Effector memory CD4-positive, alpha-beta T cell (primary cell): Measurements from ENCODE around the gene ZDHHC1.
A peak's percentile ranks its signal among the peaks of the same experiment; 100 is the strongest.

Source experiments
- DNase-seq, 3 donors: peaks; one replicate each; pipeline ENCODE4 v3.0.0-alpha.2; 2020
- H3K27ac ChIP-seq: 2 replicates; pipeline ENCODE4 v1.7.0; 2013; ENCODE audit warnings: mild to moderate bottlenecking, low read length, moderate library complexity; ENCODE audit not compliant: insufficient read depth, poor library complexity, severe bottlenecking
- H3K27me3 ChIP-seq: replicated peaks from 2 replicates; pipeline ENCODE4 v1.7.0; 2013; ENCODE audit warnings: mild to moderate bottlenecking, low read length; ENCODE audit not compliant: insufficient read depth, control insufficient read depth, poor library complexity, severe bottlenecking
- H3K36me3 ChIP-seq: 2 replicates; pipeline ENCODE4 v1.7.0; 2013; ENCODE audit warnings: mild to moderate bottlenecking, low read length, moderate library complexity; ENCODE audit not compliant: control insufficient read depth, insufficient read depth
- H3K4me1 ChIP-seq: 2 replicates; pipeline ENCODE4 v1.7.0; 2013; ENCODE audit warnings: low read length, mild to moderate bottlenecking; ENCODE audit not compliant: control insufficient read depth, insufficient read depth, poor library complexity, severe bottlenecking
- H3K4me3 ChIP-seq: 2 replicates; pipeline ENCODE4 v1.7.0; 2013; ENCODE audit warnings: low read length, low read depth, mild to moderate bottlenecking; ENCODE audit not compliant: insufficient read depth, poor library complexity, severe bottlenecking
- H3K9me3 ChIP-seq: 2 replicates; pipeline ENCODE4 v1.7.0; 2013; ENCODE audit warnings: mild to moderate bottlenecking, low read length, moderate library complexity; ENCODE audit not compliant: control insufficient read depth

The ZDHHC1 gene

DNA sequence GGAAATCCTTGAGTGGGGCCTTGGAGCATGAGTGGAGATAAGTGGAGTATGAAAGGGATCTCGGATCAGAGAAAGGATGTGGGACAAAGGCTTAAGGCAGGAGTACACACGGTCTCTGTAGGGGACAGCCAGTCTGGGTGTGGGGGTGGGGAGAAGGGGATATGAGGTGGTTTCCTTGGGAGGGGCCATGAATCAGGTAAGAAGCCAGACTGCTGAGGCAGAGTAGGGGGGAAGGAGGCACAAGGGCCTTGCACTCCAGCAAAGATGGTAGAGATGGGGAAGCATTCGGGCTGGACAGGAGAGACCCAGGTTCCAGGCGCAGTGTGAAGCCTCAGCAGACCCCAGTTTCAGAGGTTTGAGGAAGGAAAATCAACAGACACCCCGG is 16.2 kb upstream of the ZDHHC1 start:
- H3K9me3 ChIP-seq = no peaks in the 10 kb centered on the region
- peaks cover 23% of the 10 kb centered on the region for H3K27me3 ChIP-seq
- DNase-seq = no peak
- H3K4me1 ChIP-seq = peaks cover 6% of the 10 kb centered on the region
- no peak overlapping the region for H3K4me3 ChIP-seq
- H3K27ac ChIP-seq = no peak overlapping the region
- no peaks in the 10 kb centered on the region for H3K36me3 ChIP-seq

DNA sequence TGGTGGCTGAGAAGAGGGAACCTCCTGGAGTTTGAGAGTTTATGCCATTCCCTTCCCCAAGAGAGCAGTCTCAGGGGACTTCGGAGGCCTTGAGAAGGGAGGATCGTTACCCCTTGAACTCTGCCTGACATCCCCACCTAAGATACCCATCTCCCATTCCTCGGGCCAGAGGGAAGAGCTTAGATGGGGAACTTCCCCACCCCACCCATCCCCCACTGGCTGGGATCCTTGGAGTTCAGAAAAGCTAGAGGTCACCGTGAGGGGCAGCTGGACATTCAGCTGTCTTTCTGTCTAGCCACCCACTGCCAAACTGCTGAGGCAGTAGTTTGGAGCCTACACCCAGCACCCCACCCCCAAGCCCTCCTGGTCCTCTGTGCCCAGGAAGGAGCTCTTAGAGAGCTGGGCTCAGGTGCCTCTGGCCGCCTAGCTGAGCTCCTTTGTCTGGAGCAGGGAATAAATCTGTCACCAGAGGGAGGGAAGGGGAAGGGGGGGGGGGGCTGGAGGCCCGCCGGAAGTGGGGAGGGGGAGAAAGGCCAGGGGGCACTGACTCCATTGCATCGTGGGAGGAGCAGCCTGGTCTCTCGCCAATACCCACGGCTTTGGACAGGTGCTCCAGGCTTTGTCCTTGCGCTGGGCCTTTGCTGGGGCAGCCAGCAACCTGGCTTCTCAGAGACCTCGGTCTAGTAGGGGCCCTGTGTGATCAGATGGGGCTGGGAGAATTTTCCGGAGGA is 15.7 kb upstream of the ZDHHC1 start:
- peaks cover 23% of the 10 kb centered on the region for H3K27me3 ChIP-seq
- H3K36me3 ChIP-seq = no peaks in the 10 kb centered on the region
- peaks cover 6% of the 10 kb centered on the region for H3K4me1 ChIP-seq
- no peaks in the 10 kb centered on the region for H3K9me3 ChIP-seq
- no peak for DNase-seq
- no peak overlapping the region for H3K27ac ChIP-seq
- H3K4me3 ChIP-seq = no peak overlapping the region

DNA sequence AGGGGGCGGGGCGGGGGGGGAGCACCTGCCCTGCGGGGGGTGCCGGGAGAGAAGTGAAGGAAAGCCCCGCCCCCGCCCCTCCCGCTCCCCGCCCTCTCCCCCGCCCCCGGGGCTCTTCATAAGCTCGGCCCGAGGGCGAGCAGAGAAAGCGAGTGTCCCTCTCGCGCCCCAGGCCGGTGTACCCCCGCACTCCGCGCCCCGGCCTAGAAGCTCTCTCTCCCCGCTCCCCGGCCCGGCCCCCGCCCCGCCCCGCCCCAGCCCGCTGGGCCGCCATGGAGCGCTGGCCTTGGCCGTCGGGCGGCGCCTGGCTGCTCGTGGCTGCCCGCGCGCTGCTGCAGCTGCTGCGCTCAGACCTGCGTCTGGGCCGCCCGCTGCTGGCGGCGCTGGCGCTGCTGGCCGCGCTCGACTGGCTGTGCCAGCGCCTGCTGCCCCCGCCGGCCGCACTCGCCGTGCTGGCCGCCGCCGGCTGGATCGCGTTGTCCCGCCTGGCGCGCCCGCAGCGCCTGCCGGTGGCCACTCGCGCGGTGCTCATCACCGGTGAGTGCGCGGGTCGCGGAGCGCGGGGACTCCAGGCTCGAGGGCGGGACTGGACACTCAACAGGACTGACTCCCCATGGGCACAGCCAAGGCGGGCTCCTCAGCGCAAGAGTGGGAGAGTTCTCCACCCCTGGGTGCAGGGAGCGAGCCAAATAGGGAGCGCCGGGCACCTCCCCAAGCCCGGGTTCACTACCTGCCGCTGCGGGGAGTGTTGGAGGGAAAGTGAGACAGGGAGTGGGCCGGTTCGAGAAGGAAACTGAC is 14.9 kb upstream of the ZDHHC1 start, which contains the start of gene HSD11B2:
Gene HSD11B2 (plus strand): TSS at position 145 of the 798 bp plus-strand sequence. CDS start 128 bp downstream, at position 273.
- H3K4me1 ChIP-seq = peaks cover 6% of the 10 kb centered on the region
- H3K27ac ChIP-seq = no peak within 1 kb of the TSS

GRCh38 chr16:67430504-67430976 is 14.3 kb upstream of the ZDHHC1 start:
- Histone ChIP-seq H3K4me1 (peaks cover 6% of the 10 kb centered on the region), H3K27ac (no peak overlapping the region), H3K4me3 (peak overlapping the region; percentile 47), H3K27me3 (peaks cover 23% of the 10 kb centered on the region), H3K9me3 (no peaks in the 10 kb centered on the region), H3K36me3 (no peaks in the 10 kb centered on the region)
- DNase-seq = no peak

More for the DNA sequence above, 14.9 kb upstream of the ZDHHC1 start, which contains the start of gene HSD11B2:
- Histone ChIP-seq H3K9me3 (no peaks in the 10 kb centered on the region), H3K27me3 (peaks cover 23% of the 10 kb centered on the region), H3K4me3 (peak within 1 kb of the TSS; percentile 47), H3K36me3 (no peaks in the 10 kb centered on the region)
- peak in 1 of 3 donors; percentile 6 for DNase-seq

GRCh38 chr16:67429799-67430503 is 13.7 kb upstream of the ZDHHC1 start:
- H3K9me3 ChIP-seq = no peaks in the 10 kb centered on the region
- H3K4me1 ChIP-seq = peaks cover 6% of the 10 kb centered on the region
- DNase-seq = no peak
- H3K36me3 ChIP-seq = no peaks in the 10 kb centered on the region
- no peak overlapping the region for H3K27ac ChIP-seq
- peak overlapping the region; percentile 47 for H3K4me3 ChIP-seq
- peaks cover 25% of the 10 kb centered on the region for H3K27me3 ChIP-seq

- Histone ChIP-seq H3K27me3 (peaks cover 28% of the 10 kb centered on the region), H3K4me3 (no peak overlapping the region), H3K9me3 (no peaks in the 10 kb centered on the region), H3K27ac (no peak overlapping the region), H3K4me1 (peaks cover 6% of the 10 kb centered on the region), H3K36me3 (no peaks in the 10 kb centered on the region)
- no peak for DNase-seq
Observed at GRCh38 chr16:67429053-67429798, 12.9 kb upstream of the ZDHHC1 start.

GRCh38 chr16:67428146-67428731 is 12.0 kb upstream of the ZDHHC1 start:
- peaks cover 31% of the 10 kb centered on the region for H3K27me3 ChIP-seq

DNA sequence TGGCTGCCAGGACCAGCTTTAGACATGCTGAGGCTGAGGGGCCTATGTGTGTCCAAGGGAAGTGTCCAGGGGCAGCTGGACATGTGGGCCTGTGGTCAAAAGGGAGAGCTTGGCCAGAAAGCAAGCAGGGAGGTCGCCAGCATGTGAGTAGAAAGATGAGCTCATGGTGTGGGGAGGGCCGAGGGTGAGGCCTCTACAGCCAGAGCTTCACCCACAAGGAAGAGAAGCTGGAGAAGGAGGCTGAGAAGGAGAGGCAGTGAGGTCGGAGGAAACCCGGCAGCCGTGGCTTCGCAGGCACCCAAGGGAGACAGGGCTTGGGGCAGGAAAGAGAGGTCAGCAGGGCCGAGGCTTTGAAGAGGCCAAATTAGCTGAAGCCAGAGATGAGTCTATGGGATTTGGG is 10.7 kb upstream of the ZDHHC1 start:
- Histone ChIP-seq H3K27ac (no peak overlapping the region), H3K9me3 (no peaks in the 10 kb centered on the region), H3K27me3 (peaks cover 31% of the 10 kb centered on the region), H3K4me1 (peaks cover 6% of the 10 kb centered on the region), H3K4me3 (no peak overlapping the region), H3K36me3 (no peaks in the 10 kb centered on the region)
- no peak for DNase-seq

More at GRCh38 chr16:67428146-67428731, 12.0 kb upstream of the ZDHHC1 start:
- Histone ChIP-seq H3K27ac (no peak overlapping the region), H3K4me1 (peaks cover 6% of the 10 kb centered on the region), H3K4me3 (no peak overlapping the region), H3K36me3 (no peaks in the 10 kb centered on the region), H3K9me3 (no peaks in the 10 kb centered on the region)
- DNase-seq = peak in 1 of 3 donors; percentile 17

- no peak for DNase-seq
- H3K27me3 ChIP-seq = peaks cover 31% of the 10 kb centered on the region
- H3K27ac ChIP-seq = no peak overlapping the region
- no peaks in the 10 kb centered on the region for H3K9me3 ChIP-seq
- H3K36me3 ChIP-seq = no peaks in the 10 kb centered on the region
- H3K4me1 ChIP-seq = peaks cover 6% of the 10 kb centered on the region
- no peak overlapping the region for H3K4me3 ChIP-seq
Observed at GRCh38 chr16:67426022-67426421, 9.7 kb upstream of the ZDHHC1 start.
